ENCODE data around the gene F2R. TPM values are rescaled to one million over a fixed set of nuclear protein-coding genes. Genes with fewer than 3 reads are reported as not detected.
A peak's percentile ranks its signal among the peaks of the same experiment; 100 is the strongest.

Gene F2R
- total and polyA plus RNA-seq, 9 of the 15 experiments (the other 6 are each of a cell fraction or from before 2014, with no cell fraction given): 4.0 to 34.7 (median 15.1) TPM

DNA sequence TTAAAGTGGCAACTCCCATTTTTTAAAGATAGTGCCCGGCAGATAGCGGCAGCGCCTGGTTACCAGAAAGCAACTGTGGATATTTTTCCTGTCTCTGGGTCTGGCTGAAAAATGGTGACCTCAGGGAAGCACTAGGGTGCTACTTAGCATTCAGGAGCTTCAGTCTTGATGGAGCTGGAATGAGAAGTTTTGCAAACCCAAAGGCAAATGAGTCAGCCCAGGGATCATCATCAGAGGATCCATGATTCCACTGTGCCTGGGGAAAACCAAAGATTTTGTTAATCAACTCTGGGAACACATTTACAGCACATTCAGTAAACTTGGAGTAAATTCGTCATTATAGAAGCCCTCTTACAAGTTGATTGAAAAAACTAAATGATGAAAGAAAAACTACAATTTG, 26.7 kb downstream of the F2R start:
- BruUV-seq (replicated peaks): no TSS peak
- Histone ChIP-seq H3K4me2 (ENCODE audit: insufficient read depth, low read length) (no peak overlapping the region), H2AFZ (ENCODE audit: low read depth, low read length) (peak overlapping the region; percentile 9), H3K27ac (ENCODE audit: extremely low read depth, low read depth, low read length) (no peak overlapping the region), H3K9me1 (ENCODE audit: control insufficient read depth, insufficient read depth, low read length) (no peaks in the 10 kb centered on the region), H3K79me2 (ENCODE audit: control insufficient read depth, insufficient read depth, low read length) (no peaks in the 10 kb centered on the region), H3K9me3 (replicated peaks; ENCODE audit: control insufficient read depth, insufficient read depth, low read depth, low read length) (no peaks in the 10 kb centered on the region), H3K27me3 (ENCODE audit: control insufficient read depth in 2 of 2, insufficient read depth in 2 of 2, low read length in 2 of 2) (no peaks in the 10 kb centered on the region), H3K9ac (ENCODE audit: insufficient read depth in 1 of 2, low read depth in 2 of 2, low read length in 2 of 2) (no peak overlapping the region), H4K20me1 (replicated peaks; ENCODE audit: control insufficient read depth, insufficient read depth, low read length) (no peaks in the 10 kb centered on the region), H3K36me3 (ENCODE audit: control insufficient read depth, insufficient read depth, low read length) (no peaks in the 10 kb centered on the region), H3K4me1 (replicated peaks in 1 of 2; ENCODE audit: control insufficient read depth in 2 of 2, insufficient read depth in 2 of 2, low read length in 2 of 2) (peaks cover 6 to 17% of the 10 kb centered on the region in 2 experiments; a peak in 3 of 5 replicates), H3K4me3 (no peak overlapping the region)
- no peak for DNase-seq (ENCODE audit: extremely low read depth in 1 of 4, low spot score in 3 of 4)
- ATAC-seq: no peak
- WGBS (ENCODE audit: insufficient coverage, low coverage, missing lambda C conversion rate): 22% methylated on average over 4 of the region's 4 CpGs
- POLR2A ChIA-PET: interaction anchor here (0.7 kb wide), 1 partner anchor 12 kb away, joined by 3 read pairs; no protein-coding TSS in a partner anchor
- no peak for FAIRE-seq
- CTCF ChIA-PET (ENCODE audit: low intra/inter-chr PET ratio): no interaction called here
- in situ Hi-C loops (cut with MboI) (no loop called here), intact Hi-C loops (cut with micrococcal nuclease) (no loop called here)
- TF ChIP-seq, protein P1, sequence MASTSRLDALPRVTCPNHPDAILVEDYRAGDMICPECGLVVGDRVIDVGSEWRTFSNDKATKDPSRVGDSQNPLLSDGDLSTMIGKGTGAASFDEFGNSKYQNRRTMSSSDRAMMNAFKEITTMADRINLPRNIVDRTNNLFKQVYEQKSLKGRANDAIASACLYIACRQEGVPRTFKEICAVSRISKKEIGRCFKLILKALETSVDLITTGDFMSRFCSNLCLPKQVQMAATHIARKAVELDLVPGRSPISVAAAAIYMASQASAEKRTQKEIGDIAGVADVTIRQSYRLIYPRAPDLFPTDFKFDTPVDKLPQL (IDR thresholded peaks at IDR 0.05; ENCODE audit: extremely low read depth, insufficient read length): no peak
- TF ChIP-seq EP300 (IDR thresholded peaks at IDR 0.05; ENCODE audit: low read length): no peak
- TF ChIP-seq, protein P2, sequence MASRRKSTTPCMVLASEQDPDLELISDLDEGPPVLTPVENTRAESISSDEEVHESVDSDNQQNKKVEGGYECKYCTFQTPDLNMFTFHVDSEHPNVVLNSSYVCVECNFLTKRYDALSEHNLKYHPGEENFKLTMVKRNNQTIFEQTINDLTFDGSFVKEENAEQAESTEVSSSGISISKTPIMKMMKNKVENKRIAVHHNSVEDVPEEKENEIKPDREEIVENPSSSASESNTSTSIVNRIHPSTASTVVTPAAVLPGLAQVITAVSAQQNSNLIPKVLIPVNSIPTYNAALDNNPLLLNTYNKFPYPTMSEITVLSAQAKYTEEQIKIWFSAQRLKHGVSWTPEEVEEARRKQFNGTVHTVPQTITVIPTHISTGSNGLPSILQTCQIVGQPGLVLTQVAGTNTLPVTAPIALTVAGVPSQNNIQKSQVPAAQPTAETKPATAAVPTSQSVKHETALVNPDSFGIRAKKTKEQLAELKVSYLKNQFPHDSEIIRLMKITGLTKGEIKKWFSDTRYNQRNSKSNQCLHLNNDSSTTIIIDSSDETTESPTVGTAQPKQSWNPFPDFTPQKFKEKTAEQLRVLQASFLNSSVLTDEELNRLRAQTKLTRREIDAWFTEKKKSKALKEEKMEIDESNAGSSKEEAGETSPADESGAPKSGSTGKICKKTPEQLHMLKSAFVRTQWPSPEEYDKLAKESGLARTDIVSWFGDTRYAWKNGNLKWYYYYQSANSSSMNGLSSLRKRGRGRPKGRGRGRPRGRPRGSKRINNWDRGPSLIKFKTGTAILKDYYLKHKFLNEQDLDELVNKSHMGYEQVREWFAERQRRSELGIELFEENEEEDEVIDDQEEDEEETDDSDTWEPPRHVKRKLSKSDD (conservative IDR thresholded peaks at IDR 0.05; ENCODE audit: low read length): no peak
- TF ChIP-seq ZNF778 (CRISPR knock-in tag; IDR thresholded peaks at IDR 0.05): no peak
- no peak for TF ChIP-seq DPF2 (IDR thresholded peaks at IDR 0.05)
- TF ChIP-seq ILF3 (IDR thresholded peaks at IDR 0.05; ENCODE audit: borderline replicate concordance): no peak
- no peak for TF ChIP-seq ZNF764 (CRISPR knock-in tag; IDR thresholded peaks at IDR 0.05; ENCODE audit: low read depth)
- TF ChIP-seq IRF1 (CRISPR knock-in tag; IDR thresholded peaks at IDR 0.05; ENCODE audit: borderline replicate concordance): no peak
- no peak for TF ChIP-seq SMARCB1 (IDR thresholded peaks at IDR 0.05; ENCODE audit: insufficient read length, low read depth)
- no peak for TF ChIP-seq NR4A1 (CRISPR knock-in tag; IDR thresholded peaks at IDR 0.05)
- no peak for TF ChIP-seq NR4A1 (tag; IDR thresholded peaks at IDR 0.05)
- TF ChIP-seq MAFK (IDR thresholded peaks at IDR 0.05; ENCODE audit: low read length): no peak
- no peak for TF ChIP-seq ETV5 (CRISPR knock-in tag; IDR thresholded peaks at IDR 0.05; ENCODE audit: low read depth)
- no peak for TF ChIP-seq NFXL1 (CRISPR knock-in tag; IDR thresholded peaks at IDR 0.05)
- TF ChIP-seq, protein P3, sequence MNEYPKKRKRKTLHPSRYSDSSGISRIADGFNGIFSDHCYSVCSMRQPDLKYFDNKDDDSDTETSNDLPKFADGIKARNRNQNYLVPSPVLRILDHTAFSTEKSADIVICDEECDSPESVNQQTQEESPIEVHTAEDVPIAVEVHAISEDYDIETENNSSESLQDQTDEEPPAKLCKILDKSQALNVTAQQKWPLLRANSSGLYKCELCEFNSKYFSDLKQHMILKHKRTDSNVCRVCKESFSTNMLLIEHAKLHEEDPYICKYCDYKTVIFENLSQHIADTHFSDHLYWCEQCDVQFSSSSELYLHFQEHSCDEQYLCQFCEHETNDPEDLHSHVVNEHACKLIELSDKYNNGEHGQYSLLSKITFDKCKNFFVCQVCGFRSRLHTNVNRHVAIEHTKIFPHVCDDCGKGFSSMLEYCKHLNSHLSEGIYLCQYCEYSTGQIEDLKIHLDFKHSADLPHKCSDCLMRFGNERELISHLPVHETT (CRISPR knock-in tag; conservative IDR thresholded peaks at IDR 0.05 in 1 of 2, IDR thresholded peaks at IDR 0.05 in 1 of 2): no peak
- no peak for TF ChIP-seq ZNF707 (CRISPR knock-in tag; conservative IDR thresholded peaks at IDR 0.05)
- TF ChIP-seq HNRNPUL1 (IDR thresholded peaks at IDR 0.05; ENCODE audit: low read length): no peak
